Testis (tissue), 2 donors: ENCODE measurements around the gene UBE3C.

Source experiments
- POLR2A ChIP-seq: fragments of 450-650 bp; IDR thresholded peaks from one replicate; pipeline ENCODE4 v1.6.1; 2017; ENCODE audit warnings: antibody characterized with exemption, mild to moderate bottlenecking, moderate library complexity
- TF ChIP-seq, protein P1 (sequence below), 3 experiments: fragments of 450-650 bp in 2 of 3; fragments of 200-600 bp in 1 of 3; sonication (generic) in 1 of 3; IDR thresholded peaks; one replicate each; pipeline ENCODE4 v1.5.1; 2016 to 2019; ENCODE audit warnings: antibody characterized with exemption in 3 of 3, mild to moderate bottlenecking in 2 of 3, moderate library complexity in 1 of 3

DNA sequence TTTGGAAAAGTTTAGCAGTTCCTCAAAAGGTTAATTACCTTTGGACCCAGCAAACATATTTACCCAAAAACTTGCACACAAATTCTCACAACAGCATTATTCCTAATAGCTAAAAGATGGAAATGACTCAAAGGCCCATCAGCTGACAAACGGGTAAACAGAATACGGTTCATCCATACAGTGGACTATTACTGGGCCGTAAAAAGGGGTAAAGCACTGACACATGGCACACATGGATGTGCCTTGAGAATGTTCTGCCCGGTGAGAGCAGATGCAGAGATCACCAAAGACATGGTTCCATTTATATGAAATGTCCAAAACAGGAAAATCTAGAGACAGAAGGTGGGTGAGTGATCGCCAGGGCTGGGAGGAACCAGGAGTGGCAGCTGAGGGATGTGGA, 102.9 kb downstream of the UBE3C start:
- TF ChIP-seq, protein P1, sequence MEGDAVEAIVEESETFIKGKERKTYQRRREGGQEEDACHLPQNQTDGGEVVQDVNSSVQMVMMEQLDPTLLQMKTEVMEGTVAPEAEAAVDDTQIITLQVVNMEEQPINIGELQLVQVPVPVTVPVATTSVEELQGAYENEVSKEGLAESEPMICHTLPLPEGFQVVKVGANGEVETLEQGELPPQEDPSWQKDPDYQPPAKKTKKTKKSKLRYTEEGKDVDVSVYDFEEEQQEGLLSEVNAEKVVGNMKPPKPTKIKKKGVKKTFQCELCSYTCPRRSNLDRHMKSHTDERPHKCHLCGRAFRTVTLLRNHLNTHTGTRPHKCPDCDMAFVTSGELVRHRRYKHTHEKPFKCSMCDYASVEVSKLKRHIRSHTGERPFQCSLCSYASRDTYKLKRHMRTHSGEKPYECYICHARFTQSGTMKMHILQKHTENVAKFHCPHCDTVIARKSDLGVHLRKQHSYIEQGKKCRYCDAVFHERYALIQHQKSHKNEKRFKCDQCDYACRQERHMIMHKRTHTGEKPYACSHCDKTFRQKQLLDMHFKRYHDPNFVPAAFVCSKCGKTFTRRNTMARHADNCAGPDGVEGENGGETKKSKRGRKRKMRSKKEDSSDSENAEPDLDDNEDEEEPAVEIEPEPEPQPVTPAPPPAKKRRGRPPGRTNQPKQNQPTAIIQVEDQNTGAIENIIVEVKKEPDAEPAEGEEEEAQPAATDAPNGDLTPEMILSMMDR (IDR thresholded peaks at IDR 0.05): no peak
- TF ChIP-seq POLR2A: no peak
